K562 (cell line): ENCODE data around the gene SORCS2. TPM values are rescaled to one million over a fixed set of nuclear protein-coding genes. Genes with fewer than 3 reads are reported as not detected.

Source experiments
- ATAC-seq: fragments of 200-7000 bp; cut with Tn5 transposase; 3 replicates; pipeline ENCODE4 v1.9.1; 2020; ENCODE audit warnings: moderate library complexity
- BruUV-seq: library from RNA; stranded (reverse); fragments of 400-500 nt; replicated peaks from 2 replicates; lab custom pipeline; 2021; lab: Mats Ljungman, UMichigan
- CTCF ChIA-PET: fragments of 300-600 bp; formaldehyde crosslinking; extraction: SDS; loops from one replicate; lab custom pipeline; 2021; ENCODE audit warnings: low intra/inter-chr PET ratio; lab: Yijun Ruan, JAX
- POLR2A ChIA-PET: fragments of 300-600, 350-650 bp; sonication (Branson Sonifier 250); formaldehyde crosslinking; extraction: SDS; loops from one replicate; lab custom pipeline; 2021; ENCODE audit warnings: antibody characterized with exemption, inconsistent platforms; lab: Yijun Ruan, JAX
- DNase-seq, 4 experiments: peaks; one replicate each; pipeline versions ENCODE4 v3.0.0 to v3.0.0-alpha.2; 2011 to 2018; ENCODE audit warnings: low spot score in 3 of 4, mixed read lengths in 3 of 4; ENCODE audit errors: extremely low read depth in 1 of 4
- FAIRE-seq: peaks from 2 replicates; lab custom pipeline; 2011; peaks lifted over from hg19 to GRCh38; lab: Jason Lieb, UNC
- H2AFZ ChIP-seq: 2 replicates; pipeline ENCODE4 v1.6.0; 2011; ENCODE audit warnings: low read depth, low read length, control low read depth, inconsistent platforms
- H3K27ac ChIP-seq: fragments of 200-600 bp; 3 replicates; pipeline ENCODE4 v1.8.0; 2011; ENCODE audit warnings: low read depth, mild to moderate bottlenecking, control low read depth, inconsistent platforms, low read length, moderate library complexity, mixed read lengths; ENCODE audit errors: extremely low read depth
- H3K27me3 ChIP-seq, 2 experiments: fragments of 300-600 bp in 1 of 2; 2 replicates in 1 of 2; 3 replicates in 1 of 2; pipeline versions ENCODE4 v1.6.0 to v1.8.0; 2011; ENCODE audit warnings: inconsistent platforms in 2 of 2, low read length in 2 of 2, mild to moderate bottlenecking in 1 of 2, mixed read lengths in 1 of 2, moderate library complexity in 1 of 2; ENCODE audit not compliant: control insufficient read depth in 2 of 2, insufficient read depth in 2 of 2
- H3K36me3 ChIP-seq: fragments of 300-600 bp; 3 replicates; pipeline ENCODE4 v1.8.0; 2011; ENCODE audit warnings: mild to moderate bottlenecking, low read length, inconsistent platforms; ENCODE audit not compliant: control insufficient read depth, insufficient read depth
- H3K4me1 ChIP-seq, 2 experiments: fragments of 200-600 bp in 1 of 2; replicated peaks in 1 of 2; 2 replicates in 1 of 2; 3 replicates in 1 of 2; pipeline versions ENCODE4 v1.5.1 to v1.8.0; 2011; ENCODE audit warnings: inconsistent platforms in 2 of 2, low read length in 2 of 2, mild to moderate bottlenecking in 1 of 2, mixed read lengths in 1 of 2, moderate library complexity in 1 of 2; ENCODE audit not compliant: control insufficient read depth in 2 of 2, insufficient read depth in 2 of 2
- H3K4me2 ChIP-seq: 2 replicates; pipeline ENCODE4 v1.6.1; 2011; ENCODE audit warnings: low read length, control low read depth, inconsistent platforms, mixed read lengths; ENCODE audit not compliant: insufficient read depth
- H3K4me3 ChIP-seq: fragments of 200-600 bp; sonication (generic), shearing (Covaris generic); 2 replicates; pipeline ENCODE4 v1.5.1; 2016; ENCODE audit warnings: control low read depth, inconsistent platforms
- H3K79me2 ChIP-seq: fragments of 200-600 bp; 3 replicates; pipeline ENCODE4 v1.8.0; 2011; ENCODE audit warnings: low read length, inconsistent platforms; ENCODE audit not compliant: control insufficient read depth, insufficient read depth
- H3K9ac ChIP-seq, 2 experiments: 2 replicates each; pipeline versions ENCODE4 v1.6.0 to v1.6.1; 2011; ENCODE audit warnings: low read depth in 2 of 2, low read length in 2 of 2, control low read depth in 1 of 2, inconsistent platforms in 1 of 2, mild to moderate bottlenecking in 1 of 2, mixed read lengths in 1 of 2; ENCODE audit not compliant: insufficient read depth in 1 of 2
- H3K9me1 ChIP-seq: one replicate; pipeline ENCODE4 v1.6.0; 2011; ENCODE audit warnings: inconsistent platforms, mild to moderate bottlenecking, low read length, moderate library complexity; ENCODE audit not compliant: control insufficient read depth, insufficient read depth
- H3K9me3 ChIP-seq: replicated peaks from 2 replicates; pipeline ENCODE4 v1.5.1; 2011; ENCODE audit warnings: low read depth, low read length, inconsistent platforms; ENCODE audit not compliant: control insufficient read depth, insufficient read depth
- H4K20me1 ChIP-seq: replicated peaks from 2 replicates; pipeline ENCODE4 v1.6.1; 2011; ENCODE audit warnings: low read length, inconsistent platforms, mixed read lengths; ENCODE audit not compliant: control insufficient read depth, insufficient read depth
- E2F4 ChIP-seq: sonication (generic); formaldehyde crosslinking; IDR thresholded peaks from 2 replicates; pipeline ENCODE4 v1.8.0; 2022; ENCODE audit warnings: mild to moderate bottlenecking, low read depth, missing genetic modification reagents
- FOXJ2 ChIP-seq: fragments of 200-800 bp; sonication (Bioruptor generic); IDR thresholded peaks from 2 replicates; pipeline ENCODE4 v1.6.1; 2016; ENCODE audit warnings: missing genetic modification characterization, missing compliant biosample characterization
- HNRNPUL1 ChIP-seq: fragments of 200-400 bp; formaldehyde crosslinking; IDR thresholded peaks from 2 replicates; pipeline ENCODE4 v1.6.1; 2017; ENCODE audit warnings: low read length
- MCM2 ChIP-seq: fragments of 450-650 bp; IDR thresholded peaks from 2 replicates; pipeline ENCODE4 v1.6.1; 2017; ENCODE audit warnings: low read depth, mild to moderate bottlenecking
- NCOA1 ChIP-seq: fragments of 450-650 bp; IDR thresholded peaks from 2 replicates; pipeline ENCODE4 v1.6.1; 2016; ENCODE audit warnings: low read depth
- NUFIP1 ChIP-seq: fragments of 450-650 bp; IDR thresholded peaks from 2 replicates; pipeline ENCODE4 v1.6.1; 2018; ENCODE audit not compliant: partially characterized antibody
- PHF21A ChIP-seq: fragments of 450-650 bp; IDR thresholded peaks from 2 replicates; pipeline ENCODE4 v1.6.1; 2017; ENCODE audit warnings: low read depth, borderline replicate concordance
- SIN3A ChIP-seq, 2 experiments: fragments of 150-350 bp in 1 of 2; IDR thresholded peaks; 2 replicates each; pipeline ENCODE4 v1.6.1; 2011 to 2016; ENCODE audit warnings: borderline replicate concordance in 2 of 2, low read depth in 2 of 2, low read length in 2 of 2, mild to moderate bottlenecking in 2 of 2, moderate library complexity in 2 of 2; ENCODE audit not compliant: control insufficient read depth in 1 of 2
- ZBTB2 ChIP-seq: fragments of 450-650 bp; IDR thresholded peaks from 2 replicates; pipeline ENCODE4 v1.6.1; 2016; ENCODE audit warnings: antibody characterized with exemption
- ZKSCAN3 ChIP-seq: fragments of 250-450 bp; sonication (Bioruptor Pico); IDR thresholded peaks from 2 replicates; pipeline ENCODE4 v1.4.0; 2020
- ZNF146 ChIP-seq: IDR thresholded peaks from one replicate; pipeline ENCODE4 v1.6.1; 2018; ENCODE audit warnings: missing compliant biosample characterization; ENCODE audit not compliant: unreplicated experiment
- ZNF551 ChIP-seq: fragments of 250-450 bp; sonication (Bioruptor Pico); IDR thresholded peaks from 2 replicates; pipeline ENCODE4 v1.5.0; 2021; ENCODE audit warnings: mild to moderate bottlenecking, moderate library complexity
- WGBS: fragments of 100-300 bp; shearing (Covaris generic); methylation state at CpG from one replicate; pipeline ENCODE4 v1.1.6; 2016; ENCODE audit warnings: low coverage, mixed read lengths; ENCODE audit not compliant: insufficient coverage; ENCODE audit errors: missing lambda C conversion rate; 5-methylcytosine and 5-hydroxymethylcytosine counted together
- in situ Hi-C: fragments of 300-500 bp; cut with MboI; formaldehyde crosslinking; loops from 4 replicates; pipeline ENCODE4 v1.15.0; 2018; ENCODE audit warnings: inconsistent platforms, mixed read lengths
- intact Hi-C: fragments of 100-400 bp; cut with micrococcal nuclease; formaldehyde crosslinking; loops from 2 replicates; pipeline ENCODE4 v1.14.2; 2022
- polyA plus RNA-seq, 8 experiments: library from polyadenylated mRNA; depleted of rRNA in 4 of 8; stranded (reverse) in 5 of 8; unstranded in 3 of 8; fragments of >200 nt; fragmentation: Nextera tagmentation in 2 of 8; fragmentation: Illumina TruSeq in 1 of 8; extraction: Ambion mirVana in 2 of 8; extraction: Trizol in 1 of 8; gene quantifications; 2 replicates each; pipeline versions ENCODE4 v1.2.1 to v1.2.3, GENCODE V29; 2011 to 2014; ENCODE audit warnings: inconsistent platforms in 1 of 8, missing spikeins in 1 of 8
- total RNA-seq, 7 experiments: library from RNA; depleted of rRNA in 6 of 7; stranded (reverse); fragments of >200 nt in 6 of 7; fragmentation: Illumina TruSeq in 2 of 7; extraction: Trizol in 2 of 7; gene quantifications; 2 replicates each; pipeline versions ENCODE4 v1.2.1 to v1.2.3, GENCODE V29; 2011 to 2021; ENCODE audit warnings: low replicate concordance in 1 of 7

The SORCS2 gene
- total and polyA plus RNA-seq, 9 of the 15 experiments (the other 6 are each of a cell fraction or from before 2014, with no cell fraction given): not detected

- in situ Hi-C loops: no loop called here
- TF ChIP-seq FOXJ2 (tag): no peak
- no peak for TF ChIP-seq NCOA1
- TF ChIP-seq SIN3A (IDR thresholded peaks at IDR 0.05; ENCODE audit: borderline replicate concordance in 2 of 2, control insufficient read depth in 1 of 2, low read depth in 2 of 2, low read length in 2 of 2): no peak
- no peak for TF ChIP-seq ZNF146
- no peak for TF ChIP-seq ZNF551 (CRISPR knock-in tag)
- TF ChIP-seq MCM2: no peak
- TF ChIP-seq ZBTB2: no peak
- no peak for TF ChIP-seq PHF21A
- no peak for TF ChIP-seq E2F4 (CRISPR knock-in tag)
- no peak for TF ChIP-seq HNRNPUL1
- TF ChIP-seq NUFIP1: no peak
- no peak for TF ChIP-seq ZKSCAN3
- TF ChIP-seq, all 486 proteins: peak for 0
- Histone ChIP-seq H3K4me1 (no peaks in the 10 kb centered on the region), H3K9ac (no peak overlapping the region), H3K9me1 (no peaks in the 10 kb centered on the region), H3K9me3 (no peaks in the 10 kb centered on the region), H2AFZ (no peak overlapping the region), H3K4me3 (no peak overlapping the region), H4K20me1 (no peaks in the 10 kb centered on the region; the same call in 1 of the 2 replicates), H3K27me3 (peaks cover 2 to 48% of the 10 kb centered on the region in 2 experiments; a peak in 3 of 5 replicates), H3K27ac (no peak overlapping the region), H3K36me3 (no peaks in the 10 kb centered on the region), H3K4me2 (no peak overlapping the region), H3K79me2 (no peaks in the 10 kb centered on the region)
- no peak for FAIRE-seq
- ChIA-PET POLR2A (no interaction called here), CTCF (no interaction called here)
- intact Hi-C loops: no loop called here
- WGBS: 0% methylated on average over 7 of the region's 7 CpGs
- ATAC-seq: no peak
- BruUV-seq: no TSS peak
- no peak for DNase-seq
These were observed 120.4 kb downstream of the SORCS2 start for GRCh38 chr4:7312691-7313090.
